Stimulated activated CD8-positive, alpha-beta memory T cell treated with anti-CD3 and anti-CD28 coated beads, Interleukin-2, amount 100 ng/mL, for 1 hour (primary cell): ENCODE data around the gene GPC5.
"Not testable (repeated sequence)": the region's sequence is repeated elsewhere in the genome, so short reads cannot be mapped to it uniquely, and the experiment has no call there.

Experiments used
- DNase-seq, 2 donors: peaks; one replicate each; pipeline ENCODE4 v3.0.0-alpha.2; 2020; ENCODE audit warnings: low read depth in 2 of 2

GPC5 gene

GRCh38 chr13:91398413-91399188 lies at the start of gene GPC5:
TSS of gene GPC5 (plus strand) at chr13:91398621.
- DNase-seq, result peak; percentile 66 to 71

GRCh38 chr13:91348906-91349435 lies 49.5 kb upstream of the GPC5 start:
- peak; percentile 83 to 86 for DNase-seq

DNA sequence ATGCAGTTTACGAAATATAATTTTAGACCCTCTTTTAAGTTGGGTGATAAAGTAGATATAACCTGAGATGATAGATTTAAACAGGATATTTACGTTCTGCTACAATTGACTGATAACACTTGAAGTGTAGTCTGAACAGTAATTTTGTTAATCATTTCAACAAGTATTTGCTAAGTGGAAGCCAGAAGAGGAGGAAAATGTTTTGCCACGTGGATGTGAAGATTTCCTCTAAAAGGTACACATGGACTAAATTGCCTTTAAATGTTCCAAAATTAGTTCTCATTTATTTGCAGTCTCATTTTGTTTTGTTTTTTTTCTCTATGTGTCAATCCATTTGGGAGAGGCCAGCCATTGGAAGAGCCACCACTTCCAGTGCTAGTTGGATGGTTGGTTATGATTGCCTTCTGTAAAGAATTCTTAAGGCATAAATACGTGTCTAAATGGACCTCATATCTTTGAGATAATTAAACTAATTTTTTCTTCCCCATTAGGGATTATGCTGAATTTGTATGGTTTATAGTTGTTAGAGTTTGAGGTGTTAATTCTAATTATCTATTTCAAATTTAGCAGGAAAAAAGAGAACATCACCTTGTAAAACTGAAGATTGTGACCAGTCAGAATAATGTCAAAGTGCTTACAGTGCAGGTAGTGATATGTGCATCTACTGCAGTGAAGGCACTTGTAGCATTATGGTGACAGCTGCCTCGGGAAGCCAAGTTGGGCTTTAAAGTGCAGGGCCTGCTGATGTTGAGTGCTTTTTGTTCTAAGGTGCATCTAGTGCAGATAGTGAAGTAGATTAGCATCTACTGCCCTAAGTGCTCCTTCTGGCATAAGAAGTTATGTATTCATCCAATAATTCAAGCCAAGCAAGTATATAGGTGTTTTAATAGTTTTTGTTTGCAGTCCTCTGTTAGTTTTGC lies 48.2 kb upstream of the GPC5 start:
- DNase-seq, result no peak

DNA sequence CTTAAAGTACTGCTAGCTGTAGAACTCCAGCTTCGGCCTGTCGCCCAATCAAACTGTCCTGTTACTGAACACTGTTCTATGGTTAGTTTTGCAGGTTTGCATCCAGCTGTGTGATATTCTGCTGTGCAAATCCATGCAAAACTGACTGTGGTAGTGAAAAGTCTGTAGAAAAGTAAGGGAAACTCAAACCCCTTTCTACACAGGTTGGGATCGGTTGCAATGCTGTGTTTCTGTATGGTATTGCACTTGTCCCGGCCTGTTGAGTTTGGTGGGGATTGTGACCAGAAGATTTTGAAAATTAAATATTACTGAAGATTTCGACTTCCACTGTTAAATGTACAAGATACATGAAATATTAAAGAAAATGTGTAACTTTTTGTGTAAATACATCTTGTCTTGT lies 47.3 kb upstream of the GPC5 start:
- no peak for DNase-seq

DNA sequence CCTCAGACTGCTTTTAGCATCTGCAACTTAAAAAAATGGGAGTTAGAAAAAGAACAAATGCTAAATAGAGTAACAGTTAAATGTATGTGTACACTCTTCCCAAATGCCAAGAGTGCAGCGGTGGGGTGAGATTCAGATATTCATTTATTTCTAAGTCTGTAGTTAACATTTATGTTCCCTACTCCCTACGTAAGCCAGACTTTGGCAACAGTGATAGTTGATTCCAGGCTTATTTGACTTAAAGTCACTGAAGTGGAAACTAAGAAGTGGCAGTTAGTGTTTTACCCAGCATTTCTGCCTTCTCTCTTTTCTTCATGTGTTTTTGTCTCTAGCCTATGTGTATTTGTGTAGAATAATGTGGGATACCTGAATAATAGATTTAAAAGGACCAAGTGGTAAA lies 46.4 kb upstream of the GPC5 start:
- DNase-seq, result no peak

- not testable (repeated sequence) for DNase-seq
Observed at GRCh38 chr13:91352891-91353290, 45.5 kb upstream of the GPC5 start.

DNA sequence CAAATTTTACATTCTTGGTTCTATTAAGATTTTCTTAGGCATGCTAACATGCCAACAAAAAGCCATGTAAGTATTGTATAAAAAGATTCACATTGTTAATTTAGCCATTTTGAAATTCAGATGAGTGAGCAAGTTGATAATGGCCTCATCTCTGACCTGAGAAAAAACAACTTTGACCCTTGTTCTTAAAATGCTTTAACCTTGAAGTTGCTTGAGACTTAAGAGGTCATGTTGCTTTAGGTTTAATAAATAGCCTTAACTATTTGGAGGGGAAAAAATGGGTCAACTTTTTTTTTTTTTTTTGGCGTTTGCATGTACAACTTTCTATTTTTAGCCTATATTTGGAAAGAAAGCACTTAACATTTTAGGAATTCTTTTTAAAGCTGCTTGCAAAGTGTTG lies 44.9 kb upstream of the GPC5 start:
- DNase-seq, result no peak

DNA sequence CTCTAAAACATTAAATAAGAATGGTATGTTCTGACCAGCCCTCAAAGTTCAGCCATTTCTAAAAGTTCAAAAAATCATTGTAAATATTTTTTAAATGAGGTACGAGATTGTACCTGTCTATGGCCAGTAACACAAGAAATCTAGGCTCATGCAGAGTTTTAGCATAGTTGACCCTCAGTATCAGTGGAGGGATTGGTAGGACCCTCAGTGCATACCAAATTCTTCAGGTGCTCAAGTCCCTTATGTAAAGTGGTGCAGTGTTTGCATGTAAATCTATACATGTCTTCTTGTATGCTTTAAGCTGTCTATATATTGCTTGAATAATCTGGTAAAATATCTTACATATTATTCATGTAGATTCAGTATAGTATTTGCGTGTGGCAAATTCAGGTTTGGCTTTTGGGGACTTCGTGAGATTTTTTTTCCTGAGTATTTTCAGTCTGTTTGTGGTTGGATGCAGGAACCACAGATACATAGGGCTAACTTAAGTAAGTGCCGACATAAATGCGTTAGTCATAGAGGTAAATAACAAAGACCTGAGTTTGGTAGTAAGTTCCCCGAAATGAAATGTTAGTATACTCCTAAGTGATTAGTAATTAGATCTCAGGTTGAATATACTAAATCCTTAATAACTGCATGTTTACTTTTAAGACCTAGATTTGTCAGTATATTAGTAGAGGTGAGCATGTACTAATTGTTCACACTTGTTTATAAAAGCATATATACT lies 43.2 kb upstream of the GPC5 start:
- no peak for DNase-seq

GRCh38 chr13:91355826-91356710 lies 42.4 kb upstream of the GPC5 start:
- no peak for DNase-seq

DNA sequence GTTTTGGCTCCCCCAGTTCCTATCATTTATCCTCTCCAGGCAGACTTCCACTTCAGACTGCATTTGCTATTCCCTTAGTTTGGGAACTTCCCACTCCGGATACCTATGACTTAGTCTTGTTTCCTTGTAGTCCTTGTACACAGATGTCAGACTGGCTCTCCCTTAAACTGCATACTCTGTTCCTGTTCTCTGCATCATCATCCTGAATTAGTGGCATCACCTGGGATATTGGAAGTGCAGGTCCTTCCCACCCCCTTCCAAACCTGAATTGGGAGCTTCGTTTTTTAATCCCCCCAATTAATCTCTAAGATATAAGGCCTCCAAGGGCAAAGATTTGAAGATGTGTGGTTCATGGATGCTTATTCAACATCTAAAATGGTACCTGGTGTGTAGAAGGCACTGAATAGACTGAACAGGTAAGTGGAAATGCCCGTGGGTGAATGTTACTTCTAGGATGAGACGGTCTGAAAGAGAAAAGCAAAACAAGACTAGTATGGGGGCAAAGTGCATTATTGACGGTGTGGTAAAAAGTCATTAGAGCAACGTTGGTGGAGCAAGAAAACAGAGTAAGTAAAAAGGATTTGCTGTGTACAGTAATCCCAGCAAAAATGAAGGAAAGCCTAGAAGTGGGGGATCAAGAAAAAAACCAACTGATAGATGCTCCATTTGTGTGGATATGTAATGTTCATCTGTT lies 41.4 kb upstream of the GPC5 start:
- no peak for DNase-seq

- no peak for DNase-seq
Observed at GRCh38 chr13:91357613-91358386, 40.6 kb upstream of the GPC5 start.

GRCh38 chr13:91358387-91358782 lies 40.0 kb upstream of the GPC5 start:
- no peak for DNase-seq

- DNase-seq, result no peak
Observed at GRCh38 chr13:91359111-91359510, 39.3 kb upstream of the GPC5 start.

DNA sequence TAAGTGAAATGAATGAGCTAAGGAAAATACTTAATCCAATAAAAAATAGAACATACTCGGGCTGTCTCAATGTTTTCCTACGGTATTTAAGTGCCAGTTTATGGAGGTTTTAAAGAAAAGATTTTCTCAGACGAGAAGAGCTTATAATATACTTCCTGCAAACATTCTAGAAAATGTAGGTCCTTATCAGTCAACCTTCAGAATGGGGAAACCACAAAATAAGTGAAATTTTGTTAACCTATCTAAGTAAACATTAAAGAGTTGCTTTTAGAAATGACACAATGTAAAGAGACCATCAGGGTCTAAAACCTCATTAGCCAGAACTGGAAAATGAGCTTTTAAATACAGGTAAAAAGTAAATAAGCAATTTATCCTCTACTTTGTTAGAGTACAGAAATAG lies 38.8 kb upstream of the GPC5 start:
- DNase-seq, result no peak

GRCh38 chr13:91360246-91360751 lies 38.1 kb upstream of the GPC5 start:
- no peak for DNase-seq

DNA sequence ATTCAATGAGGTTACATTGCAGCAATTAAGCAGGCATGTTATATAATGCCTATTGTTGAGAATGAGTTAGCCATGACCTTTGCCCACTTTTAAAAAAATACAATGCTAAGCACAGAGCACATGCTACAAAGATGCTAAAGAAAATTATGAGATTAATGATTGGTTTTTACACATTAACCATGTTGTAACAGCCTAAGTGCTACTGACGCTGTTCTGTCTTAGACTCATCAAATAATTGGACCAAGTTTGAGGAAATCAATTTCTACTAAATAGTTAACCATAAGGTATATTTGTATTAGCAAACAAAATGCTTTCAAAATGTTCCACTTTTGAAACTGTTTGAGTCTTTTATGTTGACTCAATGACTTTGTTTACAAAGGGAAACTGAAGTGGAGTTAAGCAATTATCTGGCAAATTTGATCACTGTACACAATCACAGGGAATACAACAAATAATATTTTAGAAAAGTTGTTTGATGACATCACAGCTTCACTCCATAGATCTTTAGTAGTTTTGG lies 36.6 kb upstream of the GPC5 start:
- no peak for DNase-seq

DNA sequence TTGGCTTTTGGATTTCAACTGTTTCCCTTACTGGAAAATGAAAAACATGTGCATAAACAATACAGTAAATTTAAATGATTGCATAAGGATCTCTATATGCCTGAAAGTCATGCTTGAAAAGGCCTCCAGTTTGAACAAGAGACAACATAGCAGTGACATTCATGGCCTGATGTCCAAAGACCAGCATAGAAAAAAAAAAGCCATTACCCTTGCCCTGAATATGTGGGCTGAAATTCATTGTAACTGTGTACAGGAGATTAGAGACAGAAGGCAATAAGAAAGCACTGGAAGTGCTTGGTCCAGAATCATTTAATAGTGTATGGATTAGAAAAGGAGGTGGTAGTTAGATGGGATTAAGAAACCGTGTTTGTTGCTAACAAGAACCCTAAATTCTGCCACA lies 35.5 kb upstream of the GPC5 start:
- no peak for DNase-seq

- no peak for DNase-seq
Observed at GRCh38 chr13:91368101-91368500, 30.3 kb upstream of the GPC5 start.
